Spleen (tissue), 11 donors: ENCODE data around the gene TNKS1BP1. TPM values are rescaled to one million over a fixed set of nuclear protein-coding genes. Genes with fewer than 3 reads are reported as not detected.

ENCODE experiments used
- DNase-seq: peaks from one replicate; pipeline ENCODE4 v3.0.0-alpha.2; 2020
- H3K27ac ChIP-seq, 8 donors: fragments of 200-600 bp; sonication (generic) in 7 of 8; 1 replicate in 4 of 8; 2 replicates in 4 of 8; pipeline versions ENCODE4 v1.5.0 to v1.8.0; 2016 to 2021; ENCODE audit warnings: inconsistent platforms in 4 of 8, mild to moderate bottlenecking in 4 of 8, moderate library complexity in 1 of 8
- H3K27me3 ChIP-seq, 7 donors: fragments of 200-600 bp; sonication (generic) in 6 of 7; replicated peaks in 1 of 7; 1 replicate in 4 of 7; 2 replicates in 3 of 7; pipeline versions ENCODE4 v1.5.0 to v1.8.0; 2016 to 2021; ENCODE audit warnings: inconsistent platforms in 3 of 7, mild to moderate bottlenecking in 1 of 7
- H3K36me3 ChIP-seq, 6 donors: fragments of 200-600 bp; sonication (generic) in 5 of 6; 1 replicate in 4 of 6; 2 replicates in 2 of 6; pipeline versions ENCODE4 v1.5.0 to v1.8.0; 2016 to 2021; ENCODE audit warnings: inconsistent platforms in 2 of 6
- H3K4me1 ChIP-seq, 6 donors: fragments of 200-600 bp; sonication (generic) in 5 of 6; 1 replicate in 3 of 6; 2 replicates in 3 of 6; pipeline versions ENCODE4 v1.5.0 to v1.8.0; 2016 to 2021; ENCODE audit warnings: inconsistent platforms in 3 of 6
- H3K4me3 ChIP-seq, 8 donors: fragments of 200-600 bp; sonication (generic) in 7 of 8; 1 replicate in 4 of 8; 2 replicates in 4 of 8; pipeline versions ENCODE4 v1.5.0 to v1.8.0; 2016 to 2021; ENCODE audit warnings: inconsistent platforms in 4 of 8, mild to moderate bottlenecking in 4 of 8, moderate library complexity in 2 of 8
- H3K9me3 ChIP-seq, 8 donors: fragments of 200-600 bp; sonication (generic) in 7 of 8; 1 replicate in 4 of 8; 2 replicates in 4 of 8; pipeline versions ENCODE4 v1.5.0 to v1.8.0; 2016 to 2021; ENCODE audit warnings: inconsistent platforms in 4 of 8
- CTCF ChIP-seq, 11 experiments: fragments of 200-600 bp in 7 of 11; fragments of 450-650 bp in 4 of 11; sonication (generic) in 4 of 11; IDR thresholded peaks in 8 of 11; conservative IDR thresholded peaks in 3 of 11; 1 replicate in 7 of 11; 2 replicates in 4 of 11; pipeline versions ENCODE4 v1.4.0 to v1.8.0; 2016 to 2021; ENCODE audit warnings: antibody characterized with exemption in 11 of 11, inconsistent platforms in 4 of 11, mild to moderate bottlenecking in 1 of 11
- POLR2A ChIP-seq, 3 donors: fragments of 450-650 bp; IDR thresholded peaks; one replicate each; pipeline ENCODE4 v1.5.1; 2017; ENCODE audit warnings: antibody characterized with exemption in 3 of 3, mild to moderate bottlenecking in 1 of 3
- POLR2AphosphoS5 ChIP-seq, 3 donors: sonication (generic); formaldehyde crosslinking; IDR thresholded peaks; one replicate each; pipeline ENCODE4 v1.5.1; 2017; ENCODE audit warnings: antibody characterized with exemption in 3 of 3
- WGBS, 5 donors: extraction: QIAGEN DNeasy Blood & Tissue Kit in 3 of 5; methylation state at CpG; one replicate each; pipeline versions ENCODE4 v1.1.5 to v1.1.7; 2013 to 2018; 5-methylcytosine and 5-hydroxymethylcytosine counted together
- intact Hi-C: fragments of 100-400 bp; cut with DNase I; formaldehyde crosslinking; loops from one replicate; pipeline ENCODE4 v1.15.0; 2023; ENCODE audit warnings: low total_unique reads
- polyA plus RNA-seq, 3 donors: library from polyadenylated mRNA; stranded (reverse); fragments of 200-250 nt; gene quantifications; one replicate each; pipeline ENCODE4 v1.2.1, GENCODE V29; 2013
- total RNA-seq, 7 donors: library from RNA; depleted of rRNA in 3 of 7; stranded (reverse); fragments of >200 nt in 3 of 7; fragmentation: NEBNext Ultra II Directional in 4 of 7; extraction: Animal tissue kit (Norgen Biotek cat#: 25700) in 4 of 7; gene quantifications; one replicate each; pipeline versions ENCODE4 v1.1.0 to v1.2.1, GENCODE V29; 2016 to 2021
- donor health status: healthy with polysubstance abuse.
- donor health status: DM: no; HTN: no; CAD: no; lungs with moderate emphysema.
- donor health status: DM: no; HTN: no; CAD: no.
- donor health status: Bipolar disorder and iron deficiency.
- donor health status: healthy.
- donor health status: DM: no; HTN: no; CAD: no.
- donor health status: DM: yes; HTN: yes; CAD: no.

TNKS1BP1 gene
- total and polyA plus RNA-seq, 10 donors = 19.8 to 126 (median 48.2) TPM

- H3K4me1 ChIP-seq = peaks cover 15 to 87% (median 51%) of the 10 kb centered on the region in 6 donors
- intact Hi-C loops = no loop called here
- H3K36me3 ChIP-seq = peaks cover 0 to 44% (median 13%) of the 10 kb centered on the region in 6 donors
- no peak for DNase-seq
- no peaks in the 10 kb centered on the region for H3K27me3 ChIP-seq
- peak overlapping the region; percentile 40 to 96 (median 92) for H3K27ac ChIP-seq
- TF ChIP-seq POLR2A (IDR thresholded peaks at IDR 0.05) (no peak), POLR2AphosphoS5 (IDR thresholded peaks at IDR 0.05) (peak in 2 of 3 donors; percentile 33 to 62)
- no peaks in the 10 kb centered on the region for H3K9me3 ChIP-seq
- 34 to 64% (median 53%) methylated on average over 12 to 13 of the region's 13 CpGs for WGBS, 5 donors
- peak overlapping the region in 5 of 8 donors; percentile 60 to 90 (median 75) for H3K4me3 ChIP-seq
Observed at GRCh38 chr11:57322256-57323166, 2.2 kb downstream of the TNKS1BP1 start.

- Histone ChIP-seq H3K4me3 (peak overlapping the region in 4 of 8 donors; percentile 10 to 81 (median 36)), H3K4me1 (peaks cover 18 to 91% (median 52%) of the 10 kb centered on the region in 6 donors), H3K27ac (peak overlapping the region in 7 of 8 donors; percentile 54 to 96 (median 93)), H3K36me3 (peaks cover 0 to 44% (median 6%) of the 10 kb centered on the region in 6 donors), H3K9me3 (no peaks in the 10 kb centered on the region), H3K27me3 (no peaks in the 10 kb centered on the region)
- TF ChIP-seq POLR2AphosphoS5 (IDR thresholded peaks at IDR 0.05) (no peak), POLR2A (IDR thresholded peaks at IDR 0.05) (no peak), CTCF (IDR thresholded peaks at IDR 0.05 in 8 of 11, conservative IDR thresholded peaks at IDR 0.05 in 3 of 11) (no peak)
- WGBS, 5 donors = 54 to 74% (median 60%) methylated on average over 6 of the region's 6 CpGs
- intact Hi-C loops = no loop called here
- DNase-seq = no peak
Observed at GRCh38 chr11:57321388-57322255, 3.1 kb downstream of the TNKS1BP1 start.

GRCh38 chr11:57320719-57321387 is 3.9 kb downstream of the TNKS1BP1 start:
- Histone ChIP-seq H3K9me3 (no peaks in the 10 kb centered on the region), H3K27ac (peak overlapping the region in 4 of 8 donors; percentile 92 to 96 (median 94)), H3K27me3 (no peaks in the 10 kb centered on the region), H3K4me3 (peak overlapping the region in 2 of 8 donors; percentile 10 to 26), H3K36me3 (peaks cover 0 to 44% (median 4%) of the 10 kb centered on the region in 6 donors), H3K4me1 (peaks cover 14 to 91% (median 49%) of the 10 kb centered on the region in 6 donors)
- intact Hi-C loops = no loop called here
- 76 to 83% (median 80%) methylated on average over 2 of the region's 2 CpGs for WGBS, 5 donors
- no peak for DNase-seq
- TF ChIP-seq POLR2A (IDR thresholded peaks at IDR 0.05) (no peak), CTCF (IDR thresholded peaks at IDR 0.05 in 8 of 11, conservative IDR thresholded peaks at IDR 0.05 in 3 of 11) (no peak), POLR2AphosphoS5 (IDR thresholded peaks at IDR 0.05) (no peak)
